Psoas muscle (tissue), 8 donors: ENCODE results near the gene VWA5B1. TPM values are rescaled to one million over a fixed set of nuclear protein-coding genes. Genes with fewer than 3 reads are reported as not detected.

Source experiments
- ATAC-seq, 4 donors: fragments of 200-7000 bp; cut with Tn5 transposase; one replicate each; pipeline ENCODE4 v1.9.1; 2020; ENCODE audit warnings: moderate library complexity in 3 of 4, mild to moderate bottlenecking in 2 of 4
- DNase-seq, 2 donors: peaks; one replicate each; pipeline ENCODE4 v3.0.0-alpha.2; 2020
- H3K27ac ChIP-seq: fragments of 200-600 bp; one replicate; pipeline ENCODE4 v1.8.0; 2022
- H3K27me3 ChIP-seq, 3 donors: fragments of 200-600 bp in 1 of 3; one replicate each; pipeline versions ENCODE4 v1.6.1 to v1.8.0; 2013 to 2022; ENCODE audit warnings: low read length in 2 of 3, mild to moderate bottlenecking in 2 of 3, moderate library complexity in 1 of 3; ENCODE audit not compliant: insufficient read depth in 3 of 3
- H3K36me3 ChIP-seq, 2 donors: fragments of 200-600 bp in 1 of 2; one replicate each; pipeline versions ENCODE4 v1.6.1 to v1.8.0; 2013 to 2022; ENCODE audit warnings: low read depth in 1 of 2, mild to moderate bottlenecking in 1 of 2, moderate library complexity in 1 of 2; ENCODE audit not compliant: insufficient read depth in 1 of 2
- H3K4me1 ChIP-seq: fragments of 200-600 bp; one replicate; pipeline ENCODE4 v1.8.0; 2022
- H3K4me3 ChIP-seq: fragments of 200-600 bp; one replicate; pipeline ENCODE4 v1.8.0; 2022; ENCODE audit warnings: mild to moderate bottlenecking
- H3K9me3 ChIP-seq: fragments of 200-600 bp; one replicate; pipeline ENCODE4 v1.8.0; 2022
- CTCF ChIP-seq: fragments of 200-600 bp; IDR thresholded peaks from one replicate; pipeline ENCODE4 v1.8.0; 2022; ENCODE audit warnings: antibody characterized with exemption
- WGBS, 3 donors: extraction: QIAGEN DNeasy Blood & Tissue Kit; methylation state at CpG; one replicate each; pipeline versions ENCODE4 v1.1.6 to v1.1.7; 2013; 5-methylcytosine and 5-hydroxymethylcytosine counted together
- intact Hi-C, 2 donors: fragments of 100-400 bp; cut with DNase I; formaldehyde crosslinking; loops; one replicate each; pipeline versions ENCODE4 v1.11.0 to v1.14.2; 2022
- polyA plus RNA-seq, 3 donors: library from polyadenylated mRNA; stranded (reverse); fragments of 200-250 nt; gene quantifications; one replicate each; pipeline ENCODE4 v1.2.3, GENCODE V29; 2013
- total RNA-seq, 4 donors: library from RNA; stranded (reverse); fragmentation: NEBNext Ultra II Directional in 2 of 4; extraction: Animal tissue kit (Norgen Biotek cat#: 25700) in 2 of 4; gene quantifications; one replicate each; pipeline versions ENCODE4 v1.2.1 to v1.2.4, GENCODE V29; 2021 to 2023
- donor health status: healthy with polysubstance abuse.
- donor health status: DM: no; HTN: no; CAD: no; lungs with moderate emphysema.
- donor health status: Bipolar disorder and iron deficiency.
- donor health status: healthy.
- donor health status: DM: yes; HTN: yes; CAD: no.
- donor health status: DM: no; HTN: no; CAD: no.
- donor health status: DM: no; HTN: no; CAD: no.
- donor health status: DM: yes; HTN: yes; CAD: no.

VWA5B1 gene
- total and polyA plus RNA-seq, 7 donors = under 0.01 to 0.17 (median 0.12) TPM; not detected in 4

- WGBS, 3 donors = 63 to 75% (median 68%) methylated on average over 9 of the region's 9 CpGs
- no peak overlapping the region for H3K4me3 ChIP-seq
- H3K27ac ChIP-seq = no peak overlapping the region
- H3K9me3 ChIP-seq = no peaks in the 10 kb centered on the region
- DNase-seq = no peak
- H3K36me3 ChIP-seq = no peaks in the 10 kb centered on the region
- intact Hi-C loops = no loop called here
- TF ChIP-seq CTCF = no peak
- no peak for ATAC-seq
- peaks cover 0 to 14% (median 0%) of the 10 kb centered on the region in 3 donors for H3K27me3 ChIP-seq
- H3K4me1 ChIP-seq = peaks cover 2% of the 10 kb centered on the region
Measured at GRCh38 chr1:20339811-20340457, 49.3 kb downstream of the VWA5B1 start.

GRCh38 chr1:20342294-20343148, 51.8 kb downstream of the VWA5B1 start:
- WGBS, 3 donors = 53 to 55% (median 54%) methylated on average over 17 of the region's 17 CpGs
- DNase-seq = no peak
- peaks cover 9% of the 10 kb centered on the region for H3K9me3 ChIP-seq
- peaks cover 2% of the 10 kb centered on the region for H3K4me1 ChIP-seq
- H3K27me3 ChIP-seq = peaks cover 0 to 15% (median 0%) of the 10 kb centered on the region in 3 donors
- H3K36me3 ChIP-seq = no peaks in the 10 kb centered on the region
- TF ChIP-seq CTCF = no peak
- H3K4me3 ChIP-seq = peak overlapping the region; percentile 45
- H3K27ac ChIP-seq = no peak overlapping the region
- intact Hi-C loops = no loop called here
- ATAC-seq = no peak

GRCh38 chr1:20343149-20343937, 52.7 kb downstream of the VWA5B1 start:
- H3K36me3 ChIP-seq = no peaks in the 10 kb centered on the region
- H3K4me3 ChIP-seq = peak overlapping the region; percentile 45
- H3K4me1 ChIP-seq = peaks cover 2% of the 10 kb centered on the region
- peaks cover 9% of the 10 kb centered on the region for H3K9me3 ChIP-seq
- ATAC-seq (peak; percentile 56 to 90 (median 84)), DNase-seq (peak in 1 of 2 donors; percentile 67)
- no peak for TF ChIP-seq CTCF
- H3K27me3 ChIP-seq = peaks cover 0 to 15% (median 0%) of the 10 kb centered on the region in 3 donors
- WGBS, 3 donors = 9 to 15% (median 14%) methylated on average over 32 to 59 of the region's 59 CpGs
- intact Hi-C loops = no loop called here
- H3K27ac ChIP-seq = no peak overlapping the region

GRCh38 chr1:20343938-20344302, 53.2 kb downstream of the VWA5B1 start:
- 50 to 53% (median 53%) methylated on average over 9 to 10 of the region's 10 CpGs for WGBS, 3 donors

More at GRCh38 chr1:20343938-20344302, 53.2 kb downstream of the VWA5B1 start:
- no peak for DNase-seq
- Histone ChIP-seq H3K27me3 (peaks cover 0 to 15% (median 0%) of the 10 kb centered on the region in 3 donors), H3K36me3 (no peaks in the 10 kb centered on the region), H3K27ac (no peak overlapping the region), H3K9me3 (peaks cover 9% of the 10 kb centered on the region), H3K4me1 (peaks cover 2% of the 10 kb centered on the region), H3K4me3 (no peak overlapping the region)
- intact Hi-C loops = no loop called here
- TF ChIP-seq CTCF = no peak
- no peak for ATAC-seq
